Upper lobe of left lung (tissue), 4 donors: ENCODE measurements around the gene RPS14.

Experiments
- CTCF ChIP-seq, 6 experiments: fragments of 450-650 bp in 4 of 6; fragments of 200-600 bp in 2 of 6; sonication (generic) in 2 of 6; IDR thresholded peaks; one replicate each; pipeline ENCODE4 v1.5.1; 2016 to 2019; ENCODE audit warnings: antibody characterized with exemption in 6 of 6
- POLR2A ChIP-seq, 4 donors: fragments of 450-650 bp; IDR thresholded peaks; one replicate each; pipeline ENCODE4 v1.5.1; 2016 to 2017; ENCODE audit warnings: antibody characterized with exemption in 4 of 4, mild to moderate bottlenecking in 2 of 4

GRCh38 chr5:150497274-150497988 lies 47.9 kb upstream of the RPS14 start:
- TF ChIP-seq POLR2A (IDR thresholded peaks at IDR 0.05) (no peak), CTCF (IDR thresholded peaks at IDR 0.05) (no peak)
